Activated CD8-positive, alpha-beta memory T cell treated with anti-CD3 and anti-CD28 coated beads, Interleukin-2, amount 50 U/mL, for 1 hour (primary cell): Measurements from ENCODE around the gene DIPK1A.

Source experiments
- DNase-seq: peaks from one replicate; pipeline ENCODE4 v3.0.0-alpha.2; 2020; ENCODE audit errors: extremely low read depth

DIPK1A gene

GRCh38 chr1:92953491-92953890 lies 7.8 kb downstream of the DIPK1A start:
- no peak for DNase-seq

- DNase-seq, result no peak
Measured at GRCh38 chr1:92952714-92953113, 8.5 kb downstream of the DIPK1A start.

DNA sequence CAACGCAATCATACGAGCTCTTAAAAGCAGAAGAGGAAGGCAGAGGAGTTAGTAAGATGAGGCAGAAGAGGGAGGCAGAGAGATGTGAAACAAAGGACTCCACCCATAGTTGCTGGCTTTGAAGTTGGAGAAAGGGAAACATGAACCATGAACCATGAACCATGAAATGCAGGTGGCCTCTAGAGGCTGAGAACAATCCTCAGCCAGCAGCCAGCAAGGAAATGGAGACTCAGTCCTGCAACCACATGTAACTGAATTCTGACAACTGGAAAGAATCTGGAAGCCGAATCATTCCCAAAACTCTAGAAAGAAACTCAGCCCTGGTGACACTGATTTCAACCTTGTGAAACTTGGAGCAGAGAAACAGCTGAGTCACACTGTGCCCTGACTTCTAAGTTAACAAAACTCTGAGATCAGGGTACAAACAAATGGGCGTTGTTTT lies 10.1 kb downstream of the DIPK1A start:
- DNase-seq, result no peak

GRCh38 chr1:92949937-92950817 lies 11.1 kb downstream of the DIPK1A start:
- no peak for DNase-seq

DNA sequence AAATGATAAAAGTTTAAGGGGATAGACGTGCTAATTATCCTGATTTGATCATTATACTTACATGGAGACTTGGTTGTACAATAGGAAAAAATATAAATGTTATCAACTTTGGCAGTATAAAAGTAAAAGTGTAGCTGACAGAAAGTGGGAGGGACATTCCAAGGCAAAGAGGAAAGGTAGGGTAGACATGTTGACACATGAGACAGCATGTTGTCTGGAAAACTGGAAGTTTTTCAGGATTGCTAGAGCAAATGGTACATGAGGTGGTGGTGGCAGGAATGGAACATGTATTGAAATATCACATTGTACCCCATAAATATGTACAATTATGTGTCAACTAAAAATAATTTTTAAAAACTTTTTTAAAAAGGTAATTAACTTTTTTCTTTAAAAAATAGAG lies 13.2 kb downstream of the DIPK1A start:
- DNase-seq, result no peak

DNA sequence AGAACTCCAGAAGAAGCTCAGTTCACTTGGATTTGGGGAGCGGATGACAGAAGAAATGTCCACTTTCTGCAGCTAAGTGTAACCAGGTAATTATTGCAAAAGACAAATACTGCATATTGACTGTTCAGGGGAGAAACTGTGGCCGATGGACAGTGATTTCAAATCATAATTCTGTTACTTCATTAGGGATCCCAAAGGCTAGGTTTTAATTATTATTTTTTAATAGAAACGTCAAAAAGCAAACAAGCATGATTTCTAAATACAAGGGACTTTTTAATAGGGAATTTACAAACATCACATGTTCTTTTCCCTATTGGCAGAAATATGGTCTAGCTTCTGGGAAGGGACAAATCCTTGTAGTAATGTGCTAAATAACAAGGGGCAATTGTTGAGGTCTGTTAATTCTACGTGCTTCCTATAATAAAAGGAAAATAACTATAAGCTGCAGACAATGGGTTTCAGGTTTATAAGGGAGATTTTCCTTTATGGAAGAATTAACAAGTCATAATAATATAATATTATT lies 15.5 kb downstream of the DIPK1A start:
- no peak for DNase-seq

GRCh38 chr1:92944901-92945747 lies 16.1 kb downstream of the DIPK1A start:
- no peak for DNase-seq

- no peak for DNase-seq
Measured at GRCh38 chr1:92943502-92943847, 17.8 kb downstream of the DIPK1A start.

DNA sequence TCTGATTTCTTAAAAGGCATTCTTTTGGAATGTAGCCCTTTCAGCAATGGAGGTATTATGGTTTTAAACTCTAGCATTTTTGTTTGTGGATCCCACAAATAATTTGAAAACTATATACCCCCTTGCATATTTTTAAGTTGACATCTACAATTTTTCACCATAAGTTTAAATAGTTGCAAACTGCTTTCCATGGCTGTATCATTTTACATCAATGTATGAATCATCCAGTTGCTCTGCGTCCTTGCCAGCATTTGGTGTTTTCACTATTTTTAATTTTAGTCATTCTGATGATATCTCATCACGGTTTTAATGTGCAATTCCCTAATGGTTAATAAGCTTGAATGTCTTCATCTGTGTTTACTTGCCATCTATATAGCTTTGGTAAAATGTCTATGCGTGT lies 20.7 kb downstream of the DIPK1A start:
- no peak for DNase-seq

GRCh38 chr1:92937731-92938130 lies 23.5 kb downstream of the DIPK1A start:
- DNase-seq, result no peak

GRCh38 chr1:92936865-92937264 lies 24.4 kb downstream of the DIPK1A start:
- no peak for DNase-seq

DNA sequence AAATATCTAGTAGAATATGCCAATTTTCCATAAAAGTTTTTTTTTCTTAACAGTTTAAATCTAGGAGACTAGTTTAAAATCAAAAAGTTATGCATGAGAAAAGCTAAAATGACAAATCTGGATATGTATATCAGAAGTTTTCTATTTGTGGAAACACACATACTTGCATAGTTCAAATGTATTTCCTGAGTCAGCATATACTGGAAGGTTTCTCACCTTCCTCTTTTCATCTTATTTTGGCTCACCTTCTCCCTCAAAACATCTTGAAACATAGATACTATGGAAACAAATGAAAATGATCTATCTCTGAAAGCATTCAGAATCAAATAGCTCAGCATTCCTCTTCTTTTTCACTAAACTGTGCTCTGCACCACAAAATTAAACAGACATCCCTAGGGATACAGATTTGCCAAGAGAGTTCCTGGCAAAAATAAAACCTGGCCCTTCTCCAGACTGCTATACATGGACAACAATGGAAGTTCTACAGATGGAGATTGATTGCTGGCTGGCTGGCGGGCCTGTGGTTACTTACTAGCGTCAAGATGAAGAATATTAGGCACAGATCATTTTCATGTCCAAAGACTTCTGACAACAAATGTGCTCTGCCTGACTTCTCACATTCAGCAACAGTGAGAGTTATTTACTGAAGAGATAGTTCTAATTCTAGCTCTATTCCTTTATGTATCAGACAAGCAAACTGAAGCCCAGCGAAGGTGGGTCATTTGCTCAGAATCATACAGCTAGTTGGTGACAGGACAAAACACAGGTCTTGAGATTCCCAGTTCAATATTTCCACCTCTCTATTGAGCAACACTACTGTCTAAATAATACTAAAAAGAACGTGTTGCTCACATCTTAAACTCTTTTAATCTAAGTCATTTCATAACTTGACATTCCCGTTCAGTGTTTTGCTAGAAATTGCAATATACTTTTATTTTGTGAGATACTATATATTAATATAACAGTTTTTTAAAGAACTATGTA lies 26.6 kb downstream of the DIPK1A start:
- DNase-seq, result no peak

DNA sequence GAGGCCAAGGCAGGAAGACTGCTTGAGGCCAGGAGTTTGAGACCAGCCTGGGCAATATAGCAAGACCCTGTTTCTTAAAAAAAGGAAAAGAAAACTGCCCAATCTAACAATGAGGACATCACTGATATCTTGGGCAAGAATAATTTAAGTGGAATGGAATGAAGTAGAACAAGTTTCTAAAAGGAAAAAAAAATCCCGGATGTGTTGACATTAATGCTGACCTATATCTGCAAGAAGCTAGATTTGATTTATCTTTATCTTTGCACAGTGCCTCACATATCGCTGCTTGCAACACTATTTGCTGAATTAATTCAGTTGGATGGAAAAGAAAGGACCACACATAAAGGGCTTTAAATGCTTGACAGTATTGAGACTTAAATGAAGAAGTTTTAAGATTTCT lies 27.8 kb downstream of the DIPK1A start:
- no peak for DNase-seq

GRCh38 chr1:92931691-92932090 lies 29.6 kb downstream of the DIPK1A start:
- DNase-seq, result no peak

DNA sequence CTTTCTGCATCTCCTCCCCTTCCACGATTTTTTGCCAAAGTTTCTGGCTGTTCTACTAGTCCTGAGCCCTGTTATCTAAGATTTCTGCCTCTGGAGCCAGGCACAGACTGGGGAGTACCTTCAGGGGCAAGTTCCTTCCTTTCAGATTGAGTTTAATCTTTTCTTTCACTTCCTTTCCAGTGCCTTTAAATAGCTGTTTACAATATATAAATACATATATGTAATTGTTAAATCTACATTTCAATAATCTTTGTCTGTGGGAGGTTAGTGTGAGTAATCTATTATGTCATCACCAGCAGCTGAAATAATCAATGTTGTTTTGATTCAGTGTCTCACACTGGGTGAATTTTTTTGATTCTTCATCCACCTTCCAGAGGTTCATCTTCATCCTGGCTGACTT lies 31.8 kb downstream of the DIPK1A start:
- no peak for DNase-seq

- no peak for DNase-seq
Measured at GRCh38 chr1:92927870-92928269, 33.4 kb downstream of the DIPK1A start.

- no peak for DNase-seq
Measured at GRCh38 chr1:92926873-92927272, 34.4 kb downstream of the DIPK1A start.

DNA sequence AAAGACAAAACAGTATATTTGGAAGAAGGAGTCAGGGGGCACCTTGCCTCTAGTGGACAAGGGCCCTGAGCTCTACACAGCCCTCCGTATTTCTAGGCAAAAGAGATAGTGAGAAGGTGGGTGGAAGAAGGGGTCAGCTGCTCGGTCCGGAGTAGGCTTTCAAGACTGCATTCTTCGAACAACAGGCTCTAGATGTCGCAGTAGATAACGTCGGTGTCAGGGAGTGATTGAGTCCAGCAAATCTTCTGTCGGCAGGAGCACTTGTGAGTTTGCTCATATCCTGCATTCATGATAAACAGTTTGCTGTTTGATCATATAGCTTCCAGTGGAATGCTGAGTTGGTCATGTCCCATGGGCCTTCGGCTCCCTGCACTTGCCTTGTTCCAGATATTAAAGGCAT lies 36.8 kb downstream of the DIPK1A start:
- no peak for DNase-seq

DNA sequence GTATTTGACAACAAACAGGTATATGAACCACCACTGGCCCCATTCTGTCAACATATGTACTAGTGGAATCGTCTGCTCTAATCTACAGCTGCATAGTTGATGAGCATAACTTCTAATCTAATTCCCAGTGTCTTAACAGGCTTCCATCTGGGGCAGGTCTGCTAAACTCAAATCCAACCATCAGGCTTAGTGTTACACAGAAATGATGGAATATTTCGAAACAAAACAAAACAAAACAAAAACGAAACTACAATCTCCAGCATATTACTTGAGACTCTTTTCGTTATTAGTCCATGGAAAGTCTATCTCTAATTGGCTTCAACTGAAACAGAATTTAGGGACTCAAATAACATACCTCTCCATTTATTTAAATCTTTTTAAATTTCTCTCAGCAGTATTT lies 37.6 kb downstream of the DIPK1A start:
- DNase-seq, result no peak

- no peak for DNase-seq
Measured at GRCh38 chr1:92922356-92923035, 38.8 kb downstream of the DIPK1A start.
